K562 (cell line): Measurements from ENCODE around the gene HSD11B2. TPM values are rescaled to one million over a fixed set of nuclear protein-coding genes. Genes with fewer than 3 reads are reported as not detected.

Source experiments
- ARID1B ChIP-seq: fragments of 450-650 bp; IDR thresholded peaks from 2 replicates; pipeline ENCODE4 v1.6.1; 2016; ENCODE audit warnings: antibody characterized with exemption, mild to moderate bottlenecking, inconsistent platforms
- BHLHE40 ChIP-seq: IDR thresholded peaks from 2 replicates; pipeline ENCODE4 v1.6.1; 2011; ENCODE audit warnings: low read length, improper control_type of control experiment
- EP300 ChIP-seq: IDR thresholded peaks from 2 replicates; pipeline ENCODE4 v1.6.1; 2012; ENCODE audit warnings: low read length, improper control_type of control experiment
- ESRRA ChIP-seq: fragments of 450-650 bp; IDR thresholded peaks from 2 replicates; pipeline ENCODE4 v1.6.1; 2014; ENCODE audit warnings: low read depth, mild to moderate bottlenecking, moderate library complexity, borderline replicate concordance
- ETV5 ChIP-seq: sonication (generic); formaldehyde crosslinking; IDR thresholded peaks from 2 replicates; pipeline ENCODE4 v1.4.0; 2020; ENCODE audit warnings: low read depth, mild to moderate bottlenecking, missing genetic modification reagents
- FOXJ3 ChIP-seq: sonication (generic); formaldehyde crosslinking; IDR thresholded peaks from 2 replicates; pipeline ENCODE4 v1.4.0; 2020; ENCODE audit warnings: mild to moderate bottlenecking, missing genetic modification reagents
- FOXP4 ChIP-seq: sonication (generic); formaldehyde crosslinking; IDR thresholded peaks from 2 replicates; pipeline ENCODE4 v1.8.0; 2022; ENCODE audit warnings: mild to moderate bottlenecking, missing genetic modification reagents, borderline replicate concordance
- HDGF ChIP-seq: fragments of 450-650 bp; IDR thresholded peaks from 2 replicates; pipeline ENCODE4 v1.6.1; 2016
- HMGN3 ChIP-seq: IDR thresholded peaks from 2 replicates; pipeline ENCODE4 v1.6.1; 2011; ENCODE audit warnings: borderline replicate concordance, low read depth, mild to moderate bottlenecking, mixed read lengths, low read length; ENCODE audit not compliant: insufficient read length; ENCODE audit errors: extremely low read depth
- NBN ChIP-seq: fragments of 450-650 bp; IDR thresholded peaks from 2 replicates; pipeline ENCODE4 v1.6.1; 2016; ENCODE audit warnings: low read depth, mild to moderate bottlenecking
- NCOA6 ChIP-seq: fragments of 450-650 bp; IDR thresholded peaks from 2 replicates; pipeline ENCODE4 v1.6.1; 2017; ENCODE audit warnings: mild to moderate bottlenecking
- PHB2 ChIP-seq: fragments of 450-650 bp; IDR thresholded peaks from 2 replicates; pipeline ENCODE4 v1.6.1; 2017; ENCODE audit warnings: low read depth
- RBM39 ChIP-seq: fragments of 200-400 bp; formaldehyde crosslinking; optimal IDR thresholded peaks from 2 replicates; pipeline ENCODE3; 2018; ENCODE audit warnings: low read depth, low read length
- SMARCA4 ChIP-seq: fragments of 450-650 bp; IDR thresholded peaks from 2 replicates; pipeline ENCODE4 v1.6.1; 2016
- TBL1XR1 ChIP-seq, 2 experiments: IDR thresholded peaks; 2 replicates each; pipeline ENCODE4 v1.6.1; 2012; ENCODE audit warnings: improper control_type of control experiment in 2 of 2, low read length in 2 of 2, mild to moderate bottlenecking in 1 of 2
- XRCC5 ChIP-seq: fragments of 200-400 bp; formaldehyde crosslinking; IDR thresholded peaks from 2 replicates; pipeline ENCODE4 v1.6.1; 2017; ENCODE audit warnings: low read depth, mild to moderate bottlenecking, low read length
- ZNF174 ChIP-seq: fragments of 250-450 bp; sonication (Bioruptor Pico); IDR thresholded peaks from 2 replicates; pipeline ENCODE4 v1.4.0; 2020; ENCODE audit warnings: mild to moderate bottlenecking
- ZNF3 ChIP-seq: fragments of 250-450 bp; sonication (Bioruptor Pico); IDR thresholded peaks from 2 replicates; pipeline ENCODE4 v1.5.0; 2021; ENCODE audit warnings: mild to moderate bottlenecking, moderate library complexity
- ZNF717 ChIP-seq: fragments of 250-450 bp; sonication (Bioruptor Pico); IDR thresholded peaks from 2 replicates; pipeline ENCODE4 v1.5.0; 2021
- polyA plus RNA-seq, 8 experiments: library from polyadenylated mRNA; depleted of rRNA in 4 of 8; stranded (reverse) in 5 of 8; unstranded in 3 of 8; fragments of >200 nt; fragmentation: Nextera tagmentation in 2 of 8; fragmentation: Illumina TruSeq in 1 of 8; extraction: Ambion mirVana in 2 of 8; extraction: Trizol in 1 of 8; gene quantifications; 2 replicates each; pipeline versions ENCODE4 v1.2.1 to v1.2.3, GENCODE V29; 2011 to 2014; ENCODE audit warnings: inconsistent platforms in 1 of 8, missing spikeins in 1 of 8
- total RNA-seq, 7 experiments: library from RNA; depleted of rRNA in 6 of 7; stranded (reverse); fragments of >200 nt in 6 of 7; fragmentation: Illumina TruSeq in 2 of 7; extraction: Trizol in 2 of 7; gene quantifications; 2 replicates each; pipeline versions ENCODE4 v1.2.1 to v1.2.3, GENCODE V29; 2011 to 2021; ENCODE audit warnings: low replicate concordance in 1 of 7
- TF ChIP-seq, protein P1 (sequence below): fragments of 450-650 bp; conservative IDR thresholded peaks from 2 replicates; pipeline ENCODE4 v1.6.1; 2016; ENCODE audit warnings: missing genetic modification characterization, low read depth, mild to moderate bottlenecking, control low read depth, missing compliant biosample characterization
- TF ChIP-seq, protein P2 (sequence below): sonication (generic); formaldehyde crosslinking; IDR thresholded peaks from 2 replicates; pipeline ENCODE4 v1.4.0; 2020; ENCODE audit warnings: mild to moderate bottlenecking, missing genetic modification reagents

HSD11B2 gene
- total and polyA plus RNA-seq, 9 of the 15 experiments (the other 6 are each of a cell fraction or from before 2014, with no cell fraction given) = 0.08 to 2.0 (median 0.79) TPM

- TF ChIP-seq HDGF (peak; percentile 87), EP300 (no peak; the same call in 1 of the 2 replicates), FOXJ3 (CRISPR knock-in tag) (no peak), ZNF174 (no peak), BHLHE40 (peak; percentile 86), XRCC5 (no peak), ESRRA (peak; percentile 76), FOXP4 (peak; percentile 51; the same call in 1 of the 2 replicates), ETV5 (CRISPR knock-in tag) (no peak), NCOA6 (no peak), PHB2 (0 out of 2 replicates have a peak, but pooled peaks have one; percentile 27), RBM39 (no peak), TBL1XR1 (IDR thresholded peaks at IDR 0.05; ENCODE audit: low read length in 2 of 2) (no peak), ARID1B (peak; percentile 50), NBN (0 out of 2 replicates have a peak, but pooled peaks have one; percentile 16), SMARCA4 (0 out of 2 replicates have a peak, but pooled peaks have one; percentile 66), ZNF3 (CRISPR knock-in tag) (no peak), HMGN3 (no peak), ZNF717 (CRISPR knock-in tag) (no peak)
- TF ChIP-seq, protein P1, sequence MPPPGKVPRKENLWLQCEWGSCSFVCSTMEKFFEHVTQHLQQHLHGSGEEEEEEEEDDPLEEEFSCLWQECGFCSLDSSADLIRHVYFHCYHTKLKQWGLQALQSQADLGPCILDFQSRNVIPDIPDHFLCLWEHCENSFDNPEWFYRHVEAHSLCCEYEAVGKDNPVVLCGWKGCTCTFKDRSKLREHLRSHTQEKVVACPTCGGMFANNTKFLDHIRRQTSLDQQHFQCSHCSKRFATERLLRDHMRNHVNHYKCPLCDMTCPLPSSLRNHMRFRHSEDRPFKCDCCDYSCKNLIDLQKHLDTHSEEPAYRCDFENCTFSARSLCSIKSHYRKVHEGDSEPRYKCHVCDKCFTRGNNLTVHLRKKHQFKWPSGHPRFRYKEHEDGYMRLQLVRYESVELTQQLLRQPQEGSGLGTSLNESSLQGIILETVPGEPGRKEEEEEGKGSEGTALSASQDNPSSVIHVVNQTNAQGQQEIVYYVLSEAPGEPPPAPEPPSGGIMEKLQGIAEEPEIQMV (tag) = no peak
- TF ChIP-seq, protein P2, sequence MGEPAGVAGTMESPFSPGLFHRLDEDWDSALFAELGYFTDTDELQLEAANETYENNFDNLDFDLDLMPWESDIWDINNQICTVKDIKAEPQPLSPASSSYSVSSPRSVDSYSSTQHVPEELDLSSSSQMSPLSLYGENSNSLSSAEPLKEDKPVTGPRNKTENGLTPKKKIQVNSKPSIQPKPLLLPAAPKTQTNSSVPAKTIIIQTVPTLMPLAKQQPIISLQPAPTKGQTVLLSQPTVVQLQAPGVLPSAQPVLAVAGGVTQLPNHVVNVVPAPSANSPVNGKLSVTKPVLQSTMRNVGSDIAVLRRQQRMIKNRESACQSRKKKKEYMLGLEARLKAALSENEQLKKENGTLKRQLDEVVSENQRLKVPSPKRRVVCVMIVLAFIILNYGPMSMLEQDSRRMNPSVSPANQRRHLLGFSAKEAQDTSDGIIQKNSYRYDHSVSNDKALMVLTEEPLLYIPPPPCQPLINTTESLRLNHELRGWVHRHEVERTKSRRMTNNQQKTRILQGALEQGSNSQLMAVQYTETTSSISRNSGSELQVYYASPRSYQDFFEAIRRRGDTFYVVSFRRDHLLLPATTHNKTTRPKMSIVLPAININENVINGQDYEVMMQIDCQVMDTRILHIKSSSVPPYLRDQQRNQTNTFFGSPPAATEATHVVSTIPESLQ = no peak
Measured at GRCh38 chr16:67481561-67482232, 50.8 kb downstream of the HSD11B2 start (continued).
